MCF 10A (cell line): ENCODE results near the gene PELO. TPM values are rescaled to one million over a fixed set of nuclear protein-coding genes. Genes with fewer than 3 reads are reported as not detected.

Source experiments
- BruUV-seq: library from RNA; stranded (reverse); fragments of 400-500 nt; replicated peaks from 2 replicates; lab custom pipeline; 2021; lab: Mats Ljungman, UMichigan
- CTCF ChIA-PET: fragments of 300-600 bp; sonication (Branson Sonifier 250); formaldehyde crosslinking; extraction: SDS; loops from one replicate; lab custom pipeline; 2021; ENCODE audit warnings: antibody characterized with exemption, inconsistent platforms; lab: Yijun Ruan, JAX
- POLR2A ChIA-PET: fragments of 300-600, 350-650 bp; sonication (Branson Sonifier 250); formaldehyde crosslinking; extraction: SDS; loops from one replicate; lab custom pipeline; 2020; ENCODE audit warnings: antibody characterized with exemption, inconsistent platforms; lab: Yijun Ruan, JAX
- DNase-seq: peaks from one replicate; pipeline ENCODE4 v3.0.0-alpha.2; 2018; ENCODE audit not compliant: unreplicated experiment
- H3K27ac Mint-ChIP-seq: one replicate; pipeline ENCODE4 v1.8.0; 2022; ENCODE audit warnings: mild to moderate bottlenecking, low read depth, mixed read lengths; ENCODE audit not compliant: unreplicated experiment
- H3K27me3 Mint-ChIP-seq: one replicate; pipeline ENCODE4 v1.8.0; 2022; ENCODE audit warnings: mixed read lengths; ENCODE audit not compliant: insufficient read depth, unreplicated experiment
- H3K36me3 Mint-ChIP-seq: one replicate; pipeline ENCODE4 v1.8.0; 2022; ENCODE audit warnings: mild to moderate bottlenecking, moderate library complexity, mixed read lengths; ENCODE audit not compliant: insufficient read depth, unreplicated experiment
- H3K4me1 Mint-ChIP-seq: one replicate; pipeline ENCODE4 v1.8.0; 2022; ENCODE audit warnings: mixed read lengths; ENCODE audit not compliant: insufficient read depth, unreplicated experiment
- H3K4me3 Mint-ChIP-seq: one replicate; pipeline ENCODE4 v1.8.0; 2022; ENCODE audit warnings: mild to moderate bottlenecking, moderate library complexity, mixed read lengths; ENCODE audit not compliant: unreplicated experiment
- H3K9me3 Mint-ChIP-seq: one replicate; pipeline ENCODE4 v1.8.0; 2022; ENCODE audit warnings: mixed read lengths; ENCODE audit not compliant: unreplicated experiment
- intact Hi-C: fragments of 100-400 bp; cut with micrococcal nuclease; formaldehyde crosslinking; loops from 2 replicates; pipeline ENCODE4 v1.14.1; 2022
- total RNA-seq: library from RNA; stranded (reverse); gene quantifications from 2 replicates; pipeline ENCODE4 v1.2.3, GENCODE V29; 2022
- TF ChIP-seq, protein P1 (sequence below): fragments of 200-600 bp; IDR thresholded peaks from one replicate; pipeline ENCODE4 v1.8.0; 2022; ENCODE audit warnings: antibody characterized with exemption, mild to moderate bottlenecking; ENCODE audit not compliant: unreplicated experiment

PELO gene
- total RNA-seq, 1 experiment from 2014 or later = 22.5 TPM

DNA sequence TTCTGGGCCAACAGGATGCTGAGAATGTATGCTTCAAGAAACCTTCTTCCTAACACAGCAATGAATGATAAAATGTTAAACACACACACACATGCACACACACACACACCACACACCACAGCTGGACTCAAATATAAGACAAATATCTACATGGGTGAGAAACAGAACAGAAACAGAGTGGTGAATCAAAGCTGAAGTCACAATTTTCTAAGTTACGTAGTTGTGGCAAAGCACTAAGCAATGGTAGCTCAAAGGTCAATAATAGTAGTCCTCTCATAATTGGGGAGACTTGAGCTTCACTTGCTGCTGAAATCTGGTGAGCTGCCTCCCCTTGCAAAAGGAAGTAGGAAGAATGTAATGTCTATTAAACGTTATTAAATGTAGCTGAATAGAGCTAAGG is 33.7 kb upstream of the PELO start:
- Mint-ChIP-seq H3K27ac (no peak overlapping the region), H3K4me1 (no peaks in the 10 kb centered on the region), H3K4me3 (no peak overlapping the region), H3K36me3 (no peaks in the 10 kb centered on the region), H3K27me3 (no peaks in the 10 kb centered on the region), H3K9me3 (no peaks in the 10 kb centered on the region)
- DNase-seq = no peak
- POLR2A ChIA-PET = no interaction called here
- CTCF ChIA-PET = interaction anchor here (0.7 to 1.2 kb wide), 3 partner anchors 48 to 130 kb away, joined by 3 to 5 read pairs (median 4); no protein-coding TSS in a partner anchor
- TF ChIP-seq, protein P1, sequence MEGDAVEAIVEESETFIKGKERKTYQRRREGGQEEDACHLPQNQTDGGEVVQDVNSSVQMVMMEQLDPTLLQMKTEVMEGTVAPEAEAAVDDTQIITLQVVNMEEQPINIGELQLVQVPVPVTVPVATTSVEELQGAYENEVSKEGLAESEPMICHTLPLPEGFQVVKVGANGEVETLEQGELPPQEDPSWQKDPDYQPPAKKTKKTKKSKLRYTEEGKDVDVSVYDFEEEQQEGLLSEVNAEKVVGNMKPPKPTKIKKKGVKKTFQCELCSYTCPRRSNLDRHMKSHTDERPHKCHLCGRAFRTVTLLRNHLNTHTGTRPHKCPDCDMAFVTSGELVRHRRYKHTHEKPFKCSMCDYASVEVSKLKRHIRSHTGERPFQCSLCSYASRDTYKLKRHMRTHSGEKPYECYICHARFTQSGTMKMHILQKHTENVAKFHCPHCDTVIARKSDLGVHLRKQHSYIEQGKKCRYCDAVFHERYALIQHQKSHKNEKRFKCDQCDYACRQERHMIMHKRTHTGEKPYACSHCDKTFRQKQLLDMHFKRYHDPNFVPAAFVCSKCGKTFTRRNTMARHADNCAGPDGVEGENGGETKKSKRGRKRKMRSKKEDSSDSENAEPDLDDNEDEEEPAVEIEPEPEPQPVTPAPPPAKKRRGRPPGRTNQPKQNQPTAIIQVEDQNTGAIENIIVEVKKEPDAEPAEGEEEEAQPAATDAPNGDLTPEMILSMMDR = no peak
- intact Hi-C loops = no loop called here
- no TSS peak for BruUV-seq

DNA sequence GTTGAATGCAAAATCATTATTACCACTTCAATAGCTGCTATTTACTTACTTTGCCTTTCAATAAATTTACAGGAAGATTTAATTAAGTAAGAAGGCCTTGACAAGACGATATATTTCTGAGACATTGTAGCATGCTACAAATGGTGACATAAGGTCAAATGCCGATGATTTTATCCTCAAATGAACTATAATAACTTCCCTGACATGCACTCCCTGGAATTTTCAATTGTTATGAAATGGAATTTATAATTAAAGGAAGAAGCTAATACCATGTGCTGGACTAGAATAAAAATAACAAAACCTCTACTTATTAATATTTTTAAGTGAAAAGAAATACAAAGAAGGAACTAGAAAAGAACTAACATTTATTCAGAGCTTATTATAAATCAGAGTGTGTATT is 30.2 kb upstream of the PELO start:
- Mint-ChIP-seq H3K4me1 (no peaks in the 10 kb centered on the region), H3K27ac (no peak overlapping the region), H3K9me3 (no peaks in the 10 kb centered on the region), H3K27me3 (no peaks in the 10 kb centered on the region), H3K36me3 (no peaks in the 10 kb centered on the region), H3K4me3 (no peak overlapping the region)
- POLR2A ChIA-PET = interaction anchor here (0.6 kb wide), 1 partner anchor 15 kb away, joined by 3 read pairs; no protein-coding TSS in a partner anchor
- DNase-seq = no peak
- intact Hi-C loops = no loop called here
- CTCF ChIA-PET = interaction anchor here (0.7 kb wide), 2 partner anchors 62 to 156 kb away, joined by 3 read pairs; no protein-coding TSS in a partner anchor
- BruUV-seq = no TSS peak
- TF ChIP-seq, protein P1 = no peak

DNA sequence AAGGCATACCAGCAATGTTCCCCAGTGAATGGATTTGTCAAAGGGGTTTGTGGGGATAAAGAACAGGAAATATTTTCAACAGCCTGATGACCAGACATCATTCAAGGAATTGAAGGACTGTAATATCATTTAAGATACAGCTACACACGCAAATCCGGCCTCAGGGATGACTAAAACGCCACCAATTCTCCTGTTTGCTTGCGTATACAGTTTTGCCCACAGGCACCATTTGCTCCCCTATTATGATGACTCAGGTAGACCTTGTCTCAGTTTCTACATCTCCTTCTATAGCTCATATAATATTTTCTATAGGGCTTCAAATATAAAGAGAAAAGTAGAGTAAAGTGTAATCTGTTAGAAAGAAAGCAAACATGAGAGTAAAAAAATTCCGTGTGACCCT is 29.7 kb upstream of the PELO start:
- CTCF ChIA-PET = interaction anchor here (0.6 to 1.0 kb wide), 4 partner anchors 62 to 992 kb away, joined by 3 read pairs; no protein-coding TSS in a partner anchor
- no TSS peak for BruUV-seq
- peak; percentile 66 for DNase-seq

DNA sequence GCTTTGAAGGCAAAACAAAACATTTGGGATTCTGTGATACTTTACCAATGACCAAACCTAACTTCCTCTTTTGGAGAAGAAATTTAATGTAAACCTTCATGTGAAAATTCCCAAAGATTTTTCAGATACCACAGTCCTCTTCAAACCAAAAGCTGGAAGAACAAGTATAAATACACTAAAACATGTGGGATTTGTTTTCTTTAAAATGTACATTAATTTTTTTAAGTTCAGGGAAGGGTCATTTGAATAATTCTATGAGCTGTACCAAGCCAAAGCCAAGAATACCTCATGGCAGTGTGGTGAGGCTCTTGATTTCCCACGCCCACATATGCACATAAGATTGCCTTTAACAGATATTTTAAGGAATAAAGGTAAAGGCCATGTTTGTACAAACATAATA is 28.4 kb upstream of the PELO start:
- POLR2A ChIA-PET = no interaction called here
- Mint-ChIP-seq H3K4me3 (no peak overlapping the region), H3K4me1 (no peaks in the 10 kb centered on the region), H3K9me3 (no peaks in the 10 kb centered on the region), H3K27me3 (no peaks in the 10 kb centered on the region), H3K27ac (no peak overlapping the region), H3K36me3 (no peaks in the 10 kb centered on the region)
- no TSS peak for BruUV-seq
- intact Hi-C loops = no loop called here
- TF ChIP-seq, protein P1 = no peak
- DNase-seq = no peak
- CTCF ChIA-PET = interaction anchor here (1.0 to 1.4 kb wide), 3 partner anchors 22 to 798 kb away, joined by 3 to 6 read pairs (median 3); no protein-coding TSS in a partner anchor

More for the DNA sequence above, 29.7 kb upstream of the PELO start:
- Mint-ChIP-seq H3K4me3 (no peak overlapping the region), H3K27ac (no peak overlapping the region), H3K4me1 (no peaks in the 10 kb centered on the region), H3K27me3 (no peaks in the 10 kb centered on the region), H3K9me3 (no peaks in the 10 kb centered on the region), H3K36me3 (no peaks in the 10 kb centered on the region)
- intact Hi-C loops = no loop called here
- POLR2A ChIA-PET = no interaction called here
- TF ChIP-seq, protein P1 = no peak
